Pancreas (tissue), 10 donors: Measurements from ENCODE around the gene UFD1. TPM values are rescaled to one million over a fixed set of nuclear protein-coding genes. Genes with fewer than 3 reads are reported as not detected.

Experiments used
- ATAC-seq, 4 donors: fragments of 200-7000 bp; cut with Tn5 transposase; one replicate each; pipeline versions ENCODE4 v1.8.0 to v1.9.1; 2020; ENCODE audit warnings: mild to moderate bottlenecking in 4 of 4, moderate library complexity in 4 of 4
- DNase-seq, 6 donors: peaks; one replicate each; pipeline ENCODE4 v3.0.0-alpha.2; 2020
- FAIRE-seq: peaks from 2 replicates; lab custom pipeline; 2012; peaks lifted over from hg19 to GRCh38; lab: Jason Lieb, UNC
- H3K27ac ChIP-seq, 4 donors: fragments of 200-600 bp; sonication (generic); 1 replicate in 3 of 4; 2 replicates in 1 of 4; pipeline versions ENCODE4 v1.5.0 to v1.8.0; 2020
- H3K27me3 ChIP-seq, 4 donors: fragments of 200-600 bp; one replicate each; pipeline ENCODE4 v1.8.0; 2021
- H3K36me3 ChIP-seq, 3 donors: fragments of 200-600 bp; sonication (generic) in 1 of 3; one replicate each; pipeline versions ENCODE4 v1.5.0 to v1.8.0; 2020 to 2021
- H3K4me1 ChIP-seq, 3 donors: fragments of 200-600 bp; one replicate each; pipeline ENCODE4 v1.8.0; 2021
- H3K4me3 ChIP-seq, 4 donors: fragments of 200-600 bp; sonication (generic) in 2 of 4; one replicate each; pipeline versions ENCODE4 v1.5.0 to v1.8.0; 2020 to 2021
- H3K9me3 ChIP-seq, 4 donors: fragments of 200-600 bp; one replicate each; pipeline ENCODE4 v1.8.0; 2021
- CTCF ChIP-seq, 4 donors: fragments of 200-600 bp; sonication (generic) in 3 of 4; IDR thresholded peaks; one replicate each; pipeline versions ENCODE4 v1.5.0 to v1.8.0; 2021; ENCODE audit warnings: antibody characterized with exemption in 4 of 4
- WGBS, 2 donors: extraction: QIAGEN DNeasy Blood & Tissue Kit; methylation state at CpG; one replicate each; pipeline ENCODE4 v1.1.7; 2013; 5-methylcytosine and 5-hydroxymethylcytosine counted together
- intact Hi-C, 3 donors: fragments of 100-400 bp; cut with DNase I; formaldehyde crosslinking; loops; one replicate each; pipeline versions ENCODE4 v1.11.1 to v1.14.2; 2022
- polyA plus RNA-seq, 2 donors: library from polyadenylated mRNA; stranded (reverse); fragments of 200-250 nt; gene quantifications; one replicate each; pipeline ENCODE4 v1.2.3, GENCODE V29; 2013
- total RNA-seq, 6 donors: library from RNA; stranded (reverse); fragmentation: NEBNext Ultra II Directional in 4 of 6; extraction: Animal tissue kit (Norgen Biotek cat#: 25700) in 4 of 6; gene quantifications; one replicate each; pipeline versions ENCODE4 v1.2.1 to v1.2.4, GENCODE V29; 2021 to 2023
- donor health status: healthy with polysubstance abuse.
- donor health status: DM: no; HTN: no; CAD: no; lungs with moderate emphysema.
- donor health status: DM: no; HTN: no; CAD: no.
- donor health status: control.
- donor health status: control.
- donor health status: Bipolar disorder and iron deficiency.
- donor health status: DM: yes; HTN: yes; CAD: no.
- donor health status: DM: no; HTN: no; CAD: no.
- donor health status: DM: no; HTN: no; CAD: no.
- donor health status: DM: yes; HTN: yes; CAD: no.

The UFD1 gene
- total and polyA plus RNA-seq, 8 donors, result 14.2 to 37.9 (median 23.5) TPM

GRCh38 chr22:19419464-19420178 lies 59.4 kb downstream of the UFD1 start:
- TF ChIP-seq CTCF (IDR thresholded peaks at IDR 0.05), result no peak
- H3K27ac ChIP-seq, result no peak overlapping the region
- H3K9me3 ChIP-seq, result no peaks in the 10 kb centered on the region
- DNase-seq (no peak), ATAC-seq (no peak), FAIRE-seq (no peak)
- no peaks in the 10 kb centered on the region for H3K27me3 ChIP-seq
- H3K36me3 ChIP-seq, result no peaks in the 10 kb centered on the region
- intact Hi-C loops, result no loop called here
- no peaks in the 10 kb centered on the region for H3K4me1 ChIP-seq
- WGBS, 2 donors, result 75 to 82% methylated on average over 5 of the region's 5 CpGs
- no peak overlapping the region for H3K4me3 ChIP-seq

- no peaks in the 10 kb centered on the region for H3K27me3 ChIP-seq
- H3K4me3 ChIP-seq, result no peak overlapping the region
- DNase-seq (no peak), ATAC-seq (peak in 1 of 4 donors; percentile 17), FAIRE-seq (no peak)
- no peaks in the 10 kb centered on the region for H3K36me3 ChIP-seq
- H3K4me1 ChIP-seq, result no peaks in the 10 kb centered on the region
- intact Hi-C loops, result no loop called here
- 81 to 90% methylated on average over 5 of the region's 5 CpGs for WGBS, 2 donors
- no peaks in the 10 kb centered on the region for H3K9me3 ChIP-seq
- no peak for TF ChIP-seq CTCF (IDR thresholded peaks at IDR 0.05)
- no peak overlapping the region for H3K27ac ChIP-seq
These were observed 59.9 kb downstream of the UFD1 start for GRCh38 chr22:19419086-19419463.

GRCh38 chr22:19412923-19413322 lies 66.1 kb downstream of the UFD1 start:
- no peaks in the 10 kb centered on the region for H3K4me1 ChIP-seq
- H3K27ac ChIP-seq, result no peak overlapping the region
- DNase-seq (no peak), FAIRE-seq (no peak), ATAC-seq (no peak)
- intact Hi-C loops, result no loop called here
- H3K27me3 ChIP-seq, result no peaks in the 10 kb centered on the region
- no peak overlapping the region for H3K4me3 ChIP-seq
- WGBS, 2 donors, result 86 to 87% methylated on average over 4 of the region's 4 CpGs
- no peaks in the 10 kb centered on the region for H3K36me3 ChIP-seq
- no peak for TF ChIP-seq CTCF (IDR thresholded peaks at IDR 0.05)
- no peaks in the 10 kb centered on the region for H3K9me3 ChIP-seq

GRCh38 chr22:19412478-19412877 lies 66.5 kb downstream of the UFD1 start:
- no peak for TF ChIP-seq CTCF (IDR thresholded peaks at IDR 0.05)
- Histone ChIP-seq H3K36me3 (no peaks in the 10 kb centered on the region), H3K27me3 (no peaks in the 10 kb centered on the region), H3K27ac (no peak overlapping the region), H3K4me1 (no peaks in the 10 kb centered on the region), H3K4me3 (no peak overlapping the region), H3K9me3 (no peaks in the 10 kb centered on the region)
- 78 to 89% methylated on average over 4 of the region's 4 CpGs for WGBS, 2 donors
- peak in 1 of 4 donors; percentile 62 for ATAC-seq
- DNase-seq, result no peak
- FAIRE-seq, result no peak
- intact Hi-C loops, result no loop called here

- FAIRE-seq (no peak), ATAC-seq (peak in 1 of 4 donors; percentile 16), DNase-seq (no peak)
- TF ChIP-seq CTCF (IDR thresholded peaks at IDR 0.05), result no peak
- intact Hi-C loops, result no loop called here
- H3K27me3 ChIP-seq, result no peaks in the 10 kb centered on the region
- H3K27ac ChIP-seq, result no peak overlapping the region
- H3K9me3 ChIP-seq, result no peaks in the 10 kb centered on the region
- H3K36me3 ChIP-seq, result peaks cover 0 to 3% (median 0%) of the 10 kb centered on the region in 3 donors
- H3K4me3 ChIP-seq, result no peak overlapping the region
- H3K4me1 ChIP-seq, result no peaks in the 10 kb centered on the region
- 96 to 100% methylated on average over 1 of the region's 1 CpG for WGBS, 2 donors
These were observed 67.3 kb downstream of the UFD1 start for GRCh38 chr22:19411690-19412045.
